ENCODE results near the gene CD3E. TPM values are rescaled to one million over a fixed set of nuclear protein-coding genes. Genes with fewer than 3 reads are reported as not detected.
"Not testable (repeated sequence)": the region's sequence is repeated elsewhere in the genome, so short reads cannot be mapped to it uniquely, and the experiment has no call there.

Gene CD3E
- total and polyA plus RNA-seq, 2 experiments from 2014 or later, result not detected

- not testable (repeated sequence) for H3K27me3 Mint-ChIP-seq (ENCODE audit: insufficient read depth, low read depth, poor library complexity); H4K20me1 ChIP-seq (replicated peaks; ENCODE audit: insufficient read depth); H3K4me2 ChIP-seq; H3K4me1 Mint-ChIP-seq; H3K79me2 ChIP-seq (replicated peaks; ENCODE audit: insufficient read depth); H3K27ac ChIP-seq (ENCODE audit: low read depth); H2AFZ ChIP-seq; H3K27ac Mint-ChIP-seq; H3K9me3 Mint-ChIP-seq; H3K4me3 Mint-ChIP-seq; DNase-seq (ENCODE audit: low spot score); H3K36me3 ChIP-seq (ENCODE audit: insufficient read depth); H3K4me3 ChIP-seq; H3K9me2 ChIP-seq (ENCODE audit: insufficient read depth); H3K27me3 ChIP-seq (ENCODE audit: insufficient read depth); H3K4me1 ChIP-seq (ENCODE audit: insufficient read depth); ATAC-seq; H3F3A ChIP-seq (replicated peaks; ENCODE audit: low read depth); H3K36me3 Mint-ChIP-seq (ENCODE audit: low read depth)
Observed at GRCh38 chr11:118308995-118309528, 4.5 kb downstream of the CD3E start.

DNA sequence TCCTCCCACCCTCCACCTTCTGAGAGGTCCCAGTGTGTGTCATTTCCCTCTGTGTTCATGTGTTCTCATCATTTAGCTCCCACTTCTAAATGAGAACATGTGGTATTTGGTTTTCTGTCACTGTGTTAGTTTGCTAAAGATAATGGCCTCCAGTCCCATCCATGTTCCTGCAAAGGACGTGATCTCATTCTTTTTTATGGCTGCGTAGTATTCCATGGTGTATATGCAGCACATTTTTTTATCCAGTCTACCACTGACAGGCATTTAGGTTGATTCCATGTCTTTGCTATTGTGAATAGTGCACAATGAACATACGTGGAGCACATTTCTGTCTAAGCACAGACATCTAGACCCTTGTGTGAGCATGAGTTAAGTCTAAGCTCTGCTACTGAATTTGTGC is 5.7 kb downstream of the CD3E start:
- Mint-ChIP-seq H3K4me1 (peaks cover 14% of the 10 kb centered on the region), H3K36me3 (ENCODE audit: low read depth) (no peaks in the 10 kb centered on the region), H3K4me3 (no peak overlapping the region), H3K9me3 (no peaks in the 10 kb centered on the region), H3K27ac (no peak overlapping the region), H3K27me3 (ENCODE audit: insufficient read depth, low read depth, poor library complexity) (peaks cover 4% of the 10 kb centered on the region)
- TF ChIP-seq EZH2 (IDR thresholded peaks at IDR 0.05; ENCODE audit: low read depth, unreplicated experiment) (no peak), ZNF462 (CRISPR knock-in tag; IDR thresholded peaks at IDR 0.05) (no peak), STAT1 (IDR thresholded peaks at IDR 0.05; ENCODE audit: unreplicated experiment) (no peak), JUNB (IDR thresholded peaks at IDR 0.05; ENCODE audit: unreplicated experiment) (no peak), EZH2phosphoT487 (IDR thresholded peaks at IDR 0.05; ENCODE audit: unreplicated experiment) (no peak), ZNF331 (CRISPR knock-in tag; IDR thresholded peaks at IDR 0.05; ENCODE audit: low read depth) (no peak), ZNF114 (CRISPR knock-in tag; IDR thresholded peaks at IDR 0.05) (no peak), CREB1 (CRISPR knock-in tag; IDR thresholded peaks at IDR 0.05; ENCODE audit: low read depth) (no peak)
- TF ChIP-seq, protein P1, sequence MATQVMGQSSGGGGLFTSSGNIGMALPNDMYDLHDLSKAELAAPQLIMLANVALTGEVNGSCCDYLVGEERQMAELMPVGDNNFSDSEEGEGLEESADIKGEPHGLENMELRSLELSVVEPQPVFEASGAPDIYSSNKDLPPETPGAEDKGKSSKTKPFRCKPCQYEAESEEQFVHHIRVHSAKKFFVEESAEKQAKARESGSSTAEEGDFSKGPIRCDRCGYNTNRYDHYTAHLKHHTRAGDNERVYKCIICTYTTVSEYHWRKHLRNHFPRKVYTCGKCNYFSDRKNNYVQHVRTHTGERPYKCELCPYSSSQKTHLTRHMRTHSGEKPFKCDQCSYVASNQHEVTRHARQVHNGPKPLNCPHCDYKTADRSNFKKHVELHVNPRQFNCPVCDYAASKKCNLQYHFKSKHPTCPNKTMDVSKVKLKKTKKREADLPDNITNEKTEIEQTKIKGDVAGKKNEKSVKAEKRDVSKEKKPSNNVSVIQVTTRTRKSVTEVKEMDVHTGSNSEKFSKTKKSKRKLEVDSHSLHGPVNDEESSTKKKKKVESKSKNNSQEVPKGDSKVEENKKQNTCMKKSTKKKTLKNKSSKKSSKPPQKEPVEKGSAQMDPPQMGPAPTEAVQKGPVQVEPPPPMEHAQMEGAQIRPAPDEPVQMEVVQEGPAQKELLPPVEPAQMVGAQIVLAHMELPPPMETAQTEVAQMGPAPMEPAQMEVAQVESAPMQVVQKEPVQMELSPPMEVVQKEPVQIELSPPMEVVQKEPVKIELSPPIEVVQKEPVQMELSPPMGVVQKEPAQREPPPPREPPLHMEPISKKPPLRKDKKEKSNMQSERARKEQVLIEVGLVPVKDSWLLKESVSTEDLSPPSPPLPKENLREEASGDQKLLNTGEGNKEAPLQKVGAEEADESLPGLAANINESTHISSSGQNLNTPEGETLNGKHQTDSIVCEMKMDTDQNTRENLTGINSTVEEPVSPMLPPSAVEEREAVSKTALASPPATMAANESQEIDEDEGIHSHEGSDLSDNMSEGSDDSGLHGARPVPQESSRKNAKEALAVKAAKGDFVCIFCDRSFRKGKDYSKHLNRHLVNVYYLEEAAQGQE (IDR thresholded peaks at IDR 0.05; ENCODE audit: unreplicated experiment), result no peak
- TF ChIP-seq, protein P2, sequence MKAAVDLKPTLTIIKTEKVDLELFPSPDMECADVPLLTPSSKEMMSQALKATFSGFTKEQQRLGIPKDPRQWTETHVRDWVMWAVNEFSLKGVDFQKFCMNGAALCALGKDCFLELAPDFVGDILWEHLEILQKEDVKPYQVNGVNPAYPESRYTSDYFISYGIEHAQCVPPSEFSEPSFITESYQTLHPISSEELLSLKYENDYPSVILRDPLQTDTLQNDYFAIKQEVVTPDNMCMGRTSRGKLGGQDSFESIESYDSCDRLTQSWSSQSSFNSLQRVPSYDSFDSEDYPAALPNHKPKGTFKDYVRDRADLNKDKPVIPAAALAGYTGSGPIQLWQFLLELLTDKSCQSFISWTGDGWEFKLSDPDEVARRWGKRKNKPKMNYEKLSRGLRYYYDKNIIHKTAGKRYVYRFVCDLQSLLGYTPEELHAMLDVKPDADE (IDR thresholded peaks at IDR 0.05), result no peak
- no peak overlapping the region for H3K4me2 ChIP-seq
- DNase-seq (ENCODE audit: low spot score) (no peak), ATAC-seq (no peak)
- H2AFZ ChIP-seq, result no peak overlapping the region
- H3K9me2 ChIP-seq (ENCODE audit: insufficient read depth), result no peaks in the 10 kb centered on the region
- H3K4me1 ChIP-seq (ENCODE audit: insufficient read depth), result peaks cover 10% of the 10 kb centered on the region
- no peaks in the 10 kb centered on the region for H3K79me2 ChIP-seq (replicated peaks; ENCODE audit: insufficient read depth)
- H3K36me3 ChIP-seq (ENCODE audit: insufficient read depth), result no peaks in the 10 kb centered on the region
- H3K27ac ChIP-seq (ENCODE audit: low read depth), result no peak overlapping the region
- no peak overlapping the region for H3K4me3 ChIP-seq
- H3K27me3 ChIP-seq (ENCODE audit: insufficient read depth), result peaks cover 15% of the 10 kb centered on the region; the same call in 1 of the 2 replicates
- no peaks in the 10 kb centered on the region for H4K20me1 ChIP-seq (replicated peaks; ENCODE audit: insufficient read depth)
- no peaks in the 10 kb centered on the region; the same call in 1 of the 2 replicates for H3F3A ChIP-seq (replicated peaks; ENCODE audit: low read depth)
